Measurements from ENCODE around the gene TMC8.

- TF ChIP-seq POLR2AphosphoS5 (IDR thresholded peaks at IDR 0.05): no peak
- no peak for TF ChIP-seq EZH2 (IDR thresholded peaks at IDR 0.05; ENCODE audit: borderline replicate concordance, insufficient read depth, low read length, poor library complexity, severe bottlenecking)
- no peak for TF ChIP-seq CTCF (IDR thresholded peaks at IDR 0.05; ENCODE audit: poor library complexity, severe bottlenecking)
- TF ChIP-seq, protein P1, sequence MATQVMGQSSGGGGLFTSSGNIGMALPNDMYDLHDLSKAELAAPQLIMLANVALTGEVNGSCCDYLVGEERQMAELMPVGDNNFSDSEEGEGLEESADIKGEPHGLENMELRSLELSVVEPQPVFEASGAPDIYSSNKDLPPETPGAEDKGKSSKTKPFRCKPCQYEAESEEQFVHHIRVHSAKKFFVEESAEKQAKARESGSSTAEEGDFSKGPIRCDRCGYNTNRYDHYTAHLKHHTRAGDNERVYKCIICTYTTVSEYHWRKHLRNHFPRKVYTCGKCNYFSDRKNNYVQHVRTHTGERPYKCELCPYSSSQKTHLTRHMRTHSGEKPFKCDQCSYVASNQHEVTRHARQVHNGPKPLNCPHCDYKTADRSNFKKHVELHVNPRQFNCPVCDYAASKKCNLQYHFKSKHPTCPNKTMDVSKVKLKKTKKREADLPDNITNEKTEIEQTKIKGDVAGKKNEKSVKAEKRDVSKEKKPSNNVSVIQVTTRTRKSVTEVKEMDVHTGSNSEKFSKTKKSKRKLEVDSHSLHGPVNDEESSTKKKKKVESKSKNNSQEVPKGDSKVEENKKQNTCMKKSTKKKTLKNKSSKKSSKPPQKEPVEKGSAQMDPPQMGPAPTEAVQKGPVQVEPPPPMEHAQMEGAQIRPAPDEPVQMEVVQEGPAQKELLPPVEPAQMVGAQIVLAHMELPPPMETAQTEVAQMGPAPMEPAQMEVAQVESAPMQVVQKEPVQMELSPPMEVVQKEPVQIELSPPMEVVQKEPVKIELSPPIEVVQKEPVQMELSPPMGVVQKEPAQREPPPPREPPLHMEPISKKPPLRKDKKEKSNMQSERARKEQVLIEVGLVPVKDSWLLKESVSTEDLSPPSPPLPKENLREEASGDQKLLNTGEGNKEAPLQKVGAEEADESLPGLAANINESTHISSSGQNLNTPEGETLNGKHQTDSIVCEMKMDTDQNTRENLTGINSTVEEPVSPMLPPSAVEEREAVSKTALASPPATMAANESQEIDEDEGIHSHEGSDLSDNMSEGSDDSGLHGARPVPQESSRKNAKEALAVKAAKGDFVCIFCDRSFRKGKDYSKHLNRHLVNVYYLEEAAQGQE (IDR thresholded peaks at IDR 0.05; ENCODE audit: borderline replicate concordance): no peak
- no peak for TF ChIP-seq EP300 (conservative IDR thresholded peaks at IDR 0.05; ENCODE audit: poor library complexity, severe bottlenecking)
- no peak for TF ChIP-seq TAF1 (IDR thresholded peaks at IDR 0.05; ENCODE audit: low read depth)
- no peak for TF ChIP-seq SMC3 (conservative IDR thresholded peaks at IDR 0.05; ENCODE audit: poor library complexity)
Observed at GRCh38 chr17:78101112-78101511, 29.5 kb upstream of the TMC8 start.

Data from neural cell (in vitro differentiated cells).